Lower leg skin (tissue), 3 donors: ENCODE results near the gene ZFAND5.

Experiments
- POLR2A ChIP-seq, 2 donors: fragments of 450-650 bp; IDR thresholded peaks; one replicate each; pipeline ENCODE4 v1.6.1; 2016 to 2017; ENCODE audit warnings: antibody characterized with exemption in 2 of 2, mild to moderate bottlenecking in 1 of 2, moderate library complexity in 1 of 2
- TF ChIP-seq, protein P1 (sequence below), 3 donors: fragments of 450-650 bp; IDR thresholded peaks; one replicate each; pipeline ENCODE4 v1.5.1; 2016; ENCODE audit warnings: antibody characterized with exemption in 3 of 3, mild to moderate bottlenecking in 3 of 3, moderate library complexity in 2 of 3

DNA sequence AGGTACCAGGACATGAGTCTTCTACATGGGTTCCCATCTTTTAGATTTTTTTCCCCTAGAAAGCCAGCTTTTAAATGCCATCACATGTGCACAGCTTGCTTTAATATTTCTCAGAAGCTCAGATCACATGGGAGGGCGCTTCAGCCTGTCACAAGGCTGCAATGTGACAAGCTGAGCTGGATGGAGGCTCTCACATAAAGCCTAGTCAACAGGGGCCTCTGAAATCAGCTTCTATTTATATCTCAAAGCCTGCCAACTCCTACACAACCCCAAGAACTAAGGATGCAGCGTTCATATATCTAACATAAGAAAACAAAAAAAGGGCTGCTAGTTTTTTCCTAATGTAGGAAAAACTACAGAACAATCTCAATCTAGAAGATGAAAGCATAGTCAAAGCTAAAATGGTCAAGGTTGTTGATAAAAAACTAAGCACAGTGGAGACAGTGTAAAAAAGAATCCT, 2.3 kb downstream of the ZFAND5 start:
- TF ChIP-seq, protein P1, sequence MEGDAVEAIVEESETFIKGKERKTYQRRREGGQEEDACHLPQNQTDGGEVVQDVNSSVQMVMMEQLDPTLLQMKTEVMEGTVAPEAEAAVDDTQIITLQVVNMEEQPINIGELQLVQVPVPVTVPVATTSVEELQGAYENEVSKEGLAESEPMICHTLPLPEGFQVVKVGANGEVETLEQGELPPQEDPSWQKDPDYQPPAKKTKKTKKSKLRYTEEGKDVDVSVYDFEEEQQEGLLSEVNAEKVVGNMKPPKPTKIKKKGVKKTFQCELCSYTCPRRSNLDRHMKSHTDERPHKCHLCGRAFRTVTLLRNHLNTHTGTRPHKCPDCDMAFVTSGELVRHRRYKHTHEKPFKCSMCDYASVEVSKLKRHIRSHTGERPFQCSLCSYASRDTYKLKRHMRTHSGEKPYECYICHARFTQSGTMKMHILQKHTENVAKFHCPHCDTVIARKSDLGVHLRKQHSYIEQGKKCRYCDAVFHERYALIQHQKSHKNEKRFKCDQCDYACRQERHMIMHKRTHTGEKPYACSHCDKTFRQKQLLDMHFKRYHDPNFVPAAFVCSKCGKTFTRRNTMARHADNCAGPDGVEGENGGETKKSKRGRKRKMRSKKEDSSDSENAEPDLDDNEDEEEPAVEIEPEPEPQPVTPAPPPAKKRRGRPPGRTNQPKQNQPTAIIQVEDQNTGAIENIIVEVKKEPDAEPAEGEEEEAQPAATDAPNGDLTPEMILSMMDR (IDR thresholded peaks at IDR 0.05) = no peak
- no peak for TF ChIP-seq POLR2A (IDR thresholded peaks at IDR 0.05)
